ENCODE measurements around the gene BORCS5. TPM values are rescaled to one million over a fixed set of nuclear protein-coding genes. Genes with fewer than 3 reads are reported as not detected.

The BORCS5 gene
- total and polyA plus RNA-seq, 2 of the 8 experiments (the other 6 are each of a cell fraction or from before 2014, with no cell fraction given), result 8.3 to 17.4 TPM

DNA sequence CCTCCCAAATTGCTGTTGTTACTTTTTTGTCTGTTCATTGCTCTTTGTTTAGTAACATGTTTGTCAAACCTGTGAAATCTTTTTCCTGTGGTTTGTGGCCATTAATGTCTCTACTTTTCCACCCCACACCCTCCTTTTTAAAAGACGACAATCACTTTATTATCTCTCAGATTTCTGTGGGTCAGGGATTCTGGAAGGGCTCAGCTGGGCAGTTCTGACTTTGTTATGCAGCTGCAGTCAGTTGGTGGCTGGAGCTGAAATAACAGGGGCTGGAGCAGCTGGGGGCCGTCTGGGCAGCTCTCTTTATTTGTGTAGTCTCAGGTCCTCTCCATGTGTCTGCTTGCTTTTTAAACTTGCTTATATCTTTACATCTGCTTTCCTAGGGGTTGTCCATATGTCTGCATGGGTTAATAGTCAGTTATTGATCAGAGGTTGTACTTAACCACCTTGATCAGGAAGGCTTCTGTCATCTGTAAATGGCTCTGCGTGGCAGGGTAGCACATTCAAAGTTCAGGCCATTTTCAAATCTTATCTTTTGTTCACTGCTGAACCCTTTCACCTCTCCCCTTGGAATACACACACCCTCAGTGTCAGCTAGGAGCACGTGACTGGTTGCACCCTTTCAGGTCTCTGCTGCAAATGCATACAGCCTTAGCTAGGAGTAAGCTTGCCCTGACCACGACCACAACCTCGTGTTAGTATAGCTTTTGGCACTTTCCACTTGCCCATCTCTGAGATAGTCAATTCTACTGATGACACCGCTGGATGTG, 27.9 kb downstream of the BORCS5 start (continued):
- TF ChIP-seq SAP30 (IDR thresholded peaks at IDR 0.05; ENCODE audit: insufficient read depth, insufficient replicate concordance, low read length) (no peak), CHD2 (IDR thresholded peaks at IDR 0.05; ENCODE audit: low read length) (no peak), TBP (IDR thresholded peaks at IDR 0.05; ENCODE audit: low read depth, low read length) (no peak), SIN3A (conservative IDR thresholded peaks at IDR 0.05 in 1 of 2, IDR thresholded peaks at IDR 0.05 in 1 of 2; ENCODE audit: low read depth in 1 of 2, low read length in 2 of 2) (peak; percentile 35 to 51; a peak in 1 of 4 replicates), NANOG (IDR thresholded peaks at IDR 0.05; ENCODE audit: insufficient read depth, low read depth, low read length, poor library complexity, severe bottlenecking) (peak; percentile 10), BCL11A (IDR thresholded peaks at IDR 0.05; ENCODE audit: low read depth in 2 of 2, low read length in 2 of 2) (no peak), JUN (IDR thresholded peaks at IDR 0.05; ENCODE audit: low read depth, low read length) (no peak), FOSL1 (IDR thresholded peaks at IDR 0.05; ENCODE audit: insufficient read depth, low read depth, low read length) (no peak), SRF (IDR thresholded peaks at IDR 0.05; ENCODE audit: low read depth, low read length) (no peak), ZNF274 (IDR thresholded peaks at IDR 0.05; ENCODE audit: borderline replicate concordance, extremely low read depth, low read length) (no peak), POLR2A (IDR thresholded peaks at IDR 0.05; ENCODE audit: control extremely low read depth in 1 of 2, low read depth in 2 of 2, low read length in 2 of 2) (no peak), GTF2F1 (IDR thresholded peaks at IDR 0.05; ENCODE audit: borderline replicate concordance, low read depth, low read length) (no peak), EP300 (IDR thresholded peaks at IDR 0.05; ENCODE audit: borderline replicate concordance in 1 of 2, low read depth in 2 of 2, low read length in 2 of 2) (0 out of 3 replicates have a peak, but pooled peaks of 1 of the 2 experiments have one; percentile 52), TAF7 (optimal IDR thresholded peaks at IDR 0.05; ENCODE audit: borderline replicate concordance, low read depth, low read length) (no peak), YY1 (IDR thresholded peaks at IDR 0.05; ENCODE audit: low read depth, low read length) (no peak), CREB1 (IDR thresholded peaks at IDR 0.05) (no peak), NRF1 (IDR thresholded peaks at IDR 0.05; ENCODE audit: low read depth, low read length) (no peak), SP1 (IDR thresholded peaks at IDR 0.05; ENCODE audit: low read depth, low read length) (no peak)
- TF ChIP-seq, protein P1, sequence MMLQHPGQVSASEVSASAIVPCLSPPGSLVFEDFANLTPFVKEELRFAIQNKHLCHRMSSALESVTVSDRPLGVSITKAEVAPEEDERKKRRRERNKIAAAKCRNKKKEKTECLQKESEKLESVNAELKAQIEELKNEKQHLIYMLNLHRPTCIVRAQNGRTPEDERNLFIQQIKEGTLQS (IDR thresholded peaks at IDR 0.05; ENCODE audit: insufficient read depth, low read depth, low read length), result no peak
- TF ChIP-seq, protein P2, sequence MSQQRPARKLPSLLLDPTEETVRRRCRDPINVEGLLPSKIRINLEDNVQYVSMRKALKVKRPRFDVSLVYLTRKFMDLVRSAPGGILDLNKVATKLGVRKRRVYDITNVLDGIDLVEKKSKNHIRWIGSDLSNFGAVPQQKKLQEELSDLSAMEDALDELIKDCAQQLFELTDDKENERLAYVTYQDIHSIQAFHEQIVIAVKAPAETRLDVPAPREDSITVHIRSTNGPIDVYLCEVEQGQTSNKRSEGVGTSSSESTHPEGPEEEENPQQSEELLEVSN (IDR thresholded peaks at IDR 0.05), result no peak
